Activated T-helper 17 cell treated with anti-CD3 and anti-CD28 coated beads, Interleukin-2, amount 50 U/mL, for 72 hours (primary cell): ENCODE results near the gene TMBIM1. TPM values are rescaled to one million over a fixed set of nuclear protein-coding genes. Genes with fewer than 3 reads are reported as not detected.

Source experiments
- ATAC-seq: fragments of 150-1000 bp; cut with Tn5 transposase; replicated peaks from 2 replicates; pipeline ENCODE4 v1.10.0; 2021; ENCODE audit warnings: mild to moderate bottlenecking, moderate library complexity
- H3K27ac Mint-ChIP-seq: one replicate; pipeline ENCODE4 v1.8.0; 2022; ENCODE audit warnings: mixed read lengths
- H3K27me3 Mint-ChIP-seq: one replicate; pipeline ENCODE4 v1.8.0; 2022; ENCODE audit warnings: mixed read lengths
- H3K36me3 Mint-ChIP-seq: one replicate; pipeline ENCODE4 v1.8.0; 2022; ENCODE audit warnings: low read depth, mild to moderate bottlenecking, mixed read lengths
- H3K4me1 Mint-ChIP-seq: one replicate; pipeline ENCODE4 v1.8.0; 2022; ENCODE audit warnings: mixed read lengths
- H3K4me3 Mint-ChIP-seq: one replicate; pipeline ENCODE4 v1.8.0; 2022; ENCODE audit warnings: mild to moderate bottlenecking, mixed read lengths
- H3K9me3 Mint-ChIP-seq: one replicate; pipeline ENCODE4 v1.8.0; 2022; ENCODE audit warnings: mixed read lengths
- total RNA-seq, 2 donors: library from RNA; stranded (reverse); gene quantifications; one replicate each; pipeline ENCODE4 v1.2.3, GENCODE V29; 2022

TMBIM1 gene
- total RNA-seq, 2 donors from 2014 or later, result 50.9 to 62.0 TPM

DNA sequence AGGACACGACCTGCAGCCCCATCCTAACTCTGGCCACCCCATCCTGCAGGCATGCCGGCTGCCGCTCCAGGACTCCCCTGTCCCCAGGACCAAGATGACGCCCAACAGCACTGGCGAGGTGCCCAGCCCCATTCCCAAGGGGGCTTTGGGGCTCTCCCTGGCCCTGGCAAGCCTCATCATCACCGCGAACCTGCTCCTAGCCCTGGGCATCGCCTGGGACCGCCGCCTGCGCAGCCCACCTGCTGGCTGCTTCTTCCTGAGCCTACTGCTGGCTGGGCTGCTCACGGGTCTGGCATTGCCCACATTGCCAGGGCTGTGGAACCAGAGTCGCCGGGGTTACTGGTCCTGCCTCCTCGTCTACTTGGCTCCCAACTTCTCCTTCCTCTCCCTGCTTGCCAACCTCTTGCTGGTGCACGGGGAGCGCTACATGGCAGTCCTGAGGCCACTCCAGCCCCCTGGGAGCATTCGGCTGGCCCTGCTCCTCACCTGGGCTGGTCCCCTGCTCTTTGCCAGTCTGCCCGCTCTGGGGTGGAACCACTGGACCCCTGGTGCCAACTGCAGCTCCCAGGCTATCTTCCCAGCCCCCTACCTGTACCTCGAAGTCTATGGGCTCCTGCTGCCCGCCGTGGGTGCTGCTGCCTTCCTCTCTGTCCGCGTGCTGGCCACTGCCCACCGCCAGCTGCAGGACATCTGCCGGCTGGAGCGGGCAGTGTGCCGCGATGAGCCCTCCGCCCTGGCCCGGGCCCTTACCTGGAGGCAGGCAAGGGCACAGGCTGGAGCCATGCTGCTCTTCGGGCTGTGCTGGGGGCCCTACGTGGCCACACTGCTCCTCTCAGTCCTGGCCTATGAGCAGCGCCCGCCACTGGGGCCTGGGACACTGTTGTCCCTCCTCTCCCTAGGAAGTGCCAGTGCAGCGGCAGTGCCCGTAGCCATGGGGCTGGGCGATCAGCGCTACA lies 29.4 kb downstream of the TMBIM1 start:
- Mint-ChIP-seq H3K27me3 (no peaks in the 10 kb centered on the region), H3K4me3 (no peak overlapping the region), H3K9me3 (no peaks in the 10 kb centered on the region), H3K36me3 (peaks cover 44% of the 10 kb centered on the region), H3K4me1 (peaks cover 9% of the 10 kb centered on the region), H3K27ac (no peak overlapping the region)
- no peak for ATAC-seq

- H3K36me3 Mint-ChIP-seq, result peaks cover 44% of the 10 kb centered on the region
- H3K27ac Mint-ChIP-seq, result no peak overlapping the region
- H3K4me1 Mint-ChIP-seq, result peaks cover 13% of the 10 kb centered on the region
- no peak for ATAC-seq
- H3K27me3 Mint-ChIP-seq, result no peaks in the 10 kb centered on the region
- no peaks in the 10 kb centered on the region for H3K9me3 Mint-ChIP-seq
- H3K4me3 Mint-ChIP-seq, result no peak overlapping the region
These were observed 30.1 kb downstream of the TMBIM1 start for GRCh38 chr2:218262237-218262600.

DNA sequence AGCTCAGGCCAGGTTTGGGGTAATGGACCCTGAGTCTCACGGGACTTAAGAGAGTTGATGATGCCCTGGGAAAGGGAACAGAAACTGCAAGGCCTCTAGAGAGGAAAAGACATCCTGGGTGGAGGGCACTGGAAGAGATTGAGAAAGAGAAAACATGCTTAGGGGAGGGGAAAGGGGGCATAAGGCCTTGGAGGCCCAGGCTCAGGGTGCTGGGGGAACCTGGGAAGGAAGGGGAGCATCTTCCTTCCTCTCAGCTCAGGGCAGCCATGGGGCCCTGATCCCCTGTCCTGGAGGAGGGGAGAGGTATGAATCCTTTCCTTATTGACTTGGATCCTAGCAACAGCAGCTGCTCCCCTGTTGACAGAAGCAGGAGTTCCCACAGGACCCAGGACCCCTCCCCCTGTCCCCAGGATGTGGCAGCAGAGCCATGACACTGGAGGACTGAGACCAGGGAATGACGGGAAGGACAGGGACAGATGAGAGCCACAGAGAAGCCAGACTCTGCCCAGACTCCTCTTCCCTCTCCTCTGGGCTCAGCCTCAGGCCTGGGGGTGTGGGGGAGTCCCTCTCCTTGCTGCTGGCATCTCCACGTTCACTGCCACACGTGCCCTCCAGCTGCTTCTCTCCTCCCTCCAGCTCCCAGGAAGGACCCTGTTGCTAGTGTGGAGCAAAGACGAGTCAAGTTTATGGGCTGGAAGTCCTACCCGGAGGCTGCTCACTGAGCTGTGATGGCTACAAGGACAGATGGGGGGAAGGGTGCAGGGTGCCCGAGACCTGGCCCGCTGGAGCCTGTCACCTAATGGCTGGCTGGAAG lies 30.7 kb downstream of the TMBIM1 start:
- no peaks in the 10 kb centered on the region for H3K27me3 Mint-ChIP-seq
- H3K9me3 Mint-ChIP-seq, result no peaks in the 10 kb centered on the region
- H3K4me1 Mint-ChIP-seq, result peaks cover 12% of the 10 kb centered on the region
- peaks cover 39% of the 10 kb centered on the region for H3K36me3 Mint-ChIP-seq
- H3K4me3 Mint-ChIP-seq, result no peak overlapping the region
- no peak for ATAC-seq
- peak overlapping the region; percentile 54 for H3K27ac Mint-ChIP-seq

- Mint-ChIP-seq H3K36me3 (peaks cover 39% of the 10 kb centered on the region), H3K4me1 (peaks cover 12% of the 10 kb centered on the region), H3K27me3 (no peaks in the 10 kb centered on the region), H3K9me3 (no peaks in the 10 kb centered on the region), H3K4me3 (no peak within 1 kb of the TSS), H3K27ac (peak within 1 kb of the TSS; percentile 63)
- ATAC-seq, result no peak
These were observed 31.4 kb downstream of the TMBIM1 start, which contains the start of gene GPBAR1 for GRCh38 chr2:218260742-218261422. Gene GPBAR1 (plus strand): TSS chr2:218261015. CDS start chr2:218262725, 1,710 bp downstream.

DNA sequence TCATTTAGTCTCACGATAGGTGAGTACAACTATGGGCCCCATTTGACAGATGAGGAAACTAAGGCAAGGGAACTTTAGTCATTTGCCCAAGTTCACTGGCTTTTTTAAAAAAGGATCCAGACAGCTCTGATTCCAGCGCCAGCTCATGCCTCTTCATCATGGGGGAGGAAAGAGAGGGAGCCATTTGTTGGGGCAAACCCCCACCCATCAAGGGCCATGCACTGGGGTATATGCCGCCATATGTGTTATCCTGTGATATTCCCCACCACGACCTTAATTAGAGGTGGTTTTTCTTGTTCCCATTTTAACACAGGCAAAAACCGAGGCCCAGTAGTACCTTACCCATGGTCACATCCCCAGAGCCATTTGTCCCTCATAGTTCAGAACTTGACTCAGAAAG lies 32.1 kb downstream of the TMBIM1 start:
- no peaks in the 10 kb centered on the region for H3K9me3 Mint-ChIP-seq
- peak overlapping the region; percentile 63 for H3K27ac Mint-ChIP-seq
- no peak for ATAC-seq

GRCh38 chr2:218259099-218259961 lies 33.0 kb downstream of the TMBIM1 start:
- H3K36me3 Mint-ChIP-seq, result peaks cover 44% of the 10 kb centered on the region
- H3K27ac Mint-ChIP-seq, result peak overlapping the region; percentile 66
- H3K27me3 Mint-ChIP-seq, result no peaks in the 10 kb centered on the region
- ATAC-seq, result no peak
- no peaks in the 10 kb centered on the region for H3K9me3 Mint-ChIP-seq
- H3K4me3 Mint-ChIP-seq, result no peak overlapping the region
- peaks cover 12% of the 10 kb centered on the region for H3K4me1 Mint-ChIP-seq

More for the DNA sequence above, 32.1 kb downstream of the TMBIM1 start:
- Mint-ChIP-seq H3K4me3 (no peak overlapping the region), H3K4me1 (peaks cover 12% of the 10 kb centered on the region), H3K36me3 (peaks cover 40% of the 10 kb centered on the region), H3K27me3 (no peaks in the 10 kb centered on the region)

DNA sequence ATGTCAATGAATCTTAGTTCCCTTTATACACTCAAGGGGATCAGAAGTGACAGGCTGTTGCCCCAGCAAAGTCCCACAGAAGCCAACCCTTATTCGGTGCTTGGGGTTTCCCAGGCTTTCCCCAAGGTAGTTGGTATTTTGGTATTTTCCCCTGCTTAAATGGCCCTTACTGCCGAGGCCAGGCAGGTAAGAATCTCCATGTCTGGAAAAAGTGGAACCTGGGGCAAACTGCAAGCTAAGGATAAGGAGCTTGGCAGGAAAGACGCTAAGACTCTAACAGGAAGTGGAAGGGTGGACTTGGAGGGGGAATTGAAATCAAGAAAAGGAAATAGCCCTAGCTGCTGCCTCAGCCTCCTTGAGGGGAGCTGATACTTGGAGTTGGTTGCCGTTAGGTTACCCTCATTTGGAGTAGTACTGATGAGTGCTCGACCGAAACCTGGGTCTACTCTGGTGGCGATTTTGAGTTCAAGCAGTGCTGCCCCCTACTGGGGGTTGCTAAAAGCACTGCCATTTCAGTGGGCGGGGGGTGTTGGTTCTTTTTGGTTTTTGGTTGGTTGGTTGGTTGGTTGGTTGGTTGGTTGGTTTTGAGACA lies 34.8 kb downstream of the TMBIM1 start:
- peak overlapping the region; percentile 36 for H3K4me3 Mint-ChIP-seq
- peak overlapping the region; percentile 82 for H3K27ac Mint-ChIP-seq
- peaks cover 12% of the 10 kb centered on the region for H3K4me1 Mint-ChIP-seq
- H3K27me3 Mint-ChIP-seq, result no peaks in the 10 kb centered on the region
- peak; percentile 76 for ATAC-seq
- no peaks in the 10 kb centered on the region for H3K9me3 Mint-ChIP-seq
- peaks cover 47% of the 10 kb centered on the region for H3K36me3 Mint-ChIP-seq

DNA sequence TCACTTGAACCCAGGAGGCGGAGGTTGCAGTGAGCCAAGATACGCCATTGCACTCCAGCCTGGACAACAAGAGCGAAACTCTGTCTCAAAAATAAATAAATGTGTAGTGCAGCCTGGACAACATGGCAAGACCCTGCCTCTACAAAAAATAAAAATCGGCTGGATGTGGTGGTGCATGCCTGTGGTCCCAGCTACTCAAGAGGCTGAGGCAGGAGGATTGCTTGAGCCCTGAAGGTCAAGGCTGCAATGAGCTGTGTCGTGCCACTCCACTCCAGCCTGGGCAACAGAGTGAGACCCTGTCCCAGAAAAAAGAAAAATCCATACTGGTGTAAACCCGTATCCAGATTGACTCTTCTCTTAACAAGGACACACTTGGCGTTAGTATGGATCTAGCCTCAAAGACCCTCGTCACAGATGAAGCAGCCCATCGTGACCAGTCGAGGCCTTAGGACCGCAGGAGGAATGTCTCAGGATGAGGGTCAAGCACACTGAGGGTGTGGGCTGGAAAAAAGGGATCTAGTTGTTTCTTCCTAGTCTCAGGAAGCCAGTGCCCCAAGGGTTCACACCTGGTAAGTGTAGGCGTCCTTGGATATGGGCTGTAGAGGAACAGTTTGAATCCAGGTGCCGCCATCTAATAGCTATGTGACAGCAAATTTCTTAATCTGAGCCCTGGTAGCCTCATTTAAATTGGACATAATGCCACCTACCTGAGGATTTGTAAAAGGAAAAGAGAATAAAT lies 35.5 kb downstream of the TMBIM1 start:
- Mint-ChIP-seq H3K36me3 (peaks cover 54% of the 10 kb centered on the region), H3K9me3 (no peaks in the 10 kb centered on the region), H3K27me3 (no peaks in the 10 kb centered on the region), H3K4me3 (peak overlapping the region; percentile 36), H3K27ac (peak overlapping the region; percentile 82), H3K4me1 (peaks cover 12% of the 10 kb centered on the region)
- no peak for ATAC-seq

GRCh38 chr2:218255446-218255845 lies 36.9 kb downstream of the TMBIM1 start:
- ATAC-seq, result peak; percentile 63
- Mint-ChIP-seq H3K27me3 (no peaks in the 10 kb centered on the region), H3K27ac (peak overlapping the region; percentile 0), H3K36me3 (peaks cover 67% of the 10 kb centered on the region), H3K4me1 (peaks cover 12% of the 10 kb centered on the region), H3K4me3 (no peak overlapping the region), H3K9me3 (no peaks in the 10 kb centered on the region)

DNA sequence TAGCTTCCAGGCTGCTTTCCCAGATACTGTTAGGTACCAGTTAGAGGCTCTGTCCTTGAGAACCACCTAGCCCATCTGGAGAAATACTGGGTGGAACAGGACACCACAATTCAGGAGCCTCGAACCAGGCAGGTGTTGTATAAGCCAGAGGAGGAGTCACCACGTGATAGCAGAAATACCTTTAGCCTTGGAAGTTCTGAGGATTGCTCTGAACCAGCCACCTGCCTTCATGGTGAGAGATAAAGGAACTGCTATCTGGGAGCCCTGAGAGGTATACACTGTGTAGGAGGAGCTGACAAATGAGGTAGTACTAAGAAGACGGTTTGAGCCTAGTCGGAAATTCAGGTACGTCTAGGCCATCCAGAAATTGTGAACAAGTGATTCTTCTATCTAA lies 39.1 kb downstream of the TMBIM1 start:
- H3K36me3 Mint-ChIP-seq, result peaks cover 89% of the 10 kb centered on the region
- no peaks in the 10 kb centered on the region for H3K27me3 Mint-ChIP-seq
- ATAC-seq, result no peak
- peak overlapping the region; percentile 67 for H3K27ac Mint-ChIP-seq
- H3K4me3 Mint-ChIP-seq, result no peak overlapping the region
- no peaks in the 10 kb centered on the region for H3K9me3 Mint-ChIP-seq
- H3K4me1 Mint-ChIP-seq, result peaks cover 12% of the 10 kb centered on the region

DNA sequence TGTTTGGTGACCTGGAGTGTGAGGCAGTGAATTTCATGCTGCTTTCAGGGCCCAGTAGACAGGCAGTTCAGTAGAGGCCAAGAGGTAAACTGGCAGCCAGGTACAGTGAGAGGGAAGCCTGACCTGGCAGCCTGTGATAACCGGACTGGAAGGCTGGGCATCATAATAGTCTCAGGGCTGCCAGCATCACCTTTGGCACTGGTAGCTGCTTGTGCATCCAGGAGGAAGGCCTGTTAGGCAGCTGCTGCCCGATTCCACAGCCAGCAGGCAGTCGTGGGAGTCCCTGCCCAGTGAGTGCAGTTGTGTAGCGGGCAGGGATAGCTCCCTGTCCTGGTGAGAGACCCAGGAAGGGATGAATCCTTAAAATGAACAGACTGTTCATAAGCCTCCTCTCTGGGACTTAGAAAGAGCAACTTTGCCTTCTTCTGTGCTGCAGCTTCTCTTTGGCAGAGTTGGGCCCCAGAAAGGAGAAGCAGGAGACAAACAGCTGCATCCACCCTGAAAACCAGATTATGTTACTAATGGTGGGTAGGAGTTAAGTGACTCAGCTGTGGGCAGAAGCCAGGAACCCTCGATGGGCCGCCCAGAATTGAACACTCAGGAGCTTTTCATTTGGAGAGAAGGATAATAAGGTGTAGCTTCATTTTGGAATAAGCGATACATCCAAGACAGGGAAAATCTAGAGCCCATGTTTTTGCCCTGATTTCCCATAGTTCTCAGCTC lies 39.6 kb downstream of the TMBIM1 start:
- H3K9me3 Mint-ChIP-seq, result no peaks in the 10 kb centered on the region
- H3K27me3 Mint-ChIP-seq, result no peaks in the 10 kb centered on the region
- peak; percentile 26 for ATAC-seq
- H3K36me3 Mint-ChIP-seq, result peaks cover 93% of the 10 kb centered on the region
- no peak overlapping the region for H3K4me3 Mint-ChIP-seq
- H3K27ac Mint-ChIP-seq, result peak overlapping the region; percentile 67
- peaks cover 11% of the 10 kb centered on the region for H3K4me1 Mint-ChIP-seq

DNA sequence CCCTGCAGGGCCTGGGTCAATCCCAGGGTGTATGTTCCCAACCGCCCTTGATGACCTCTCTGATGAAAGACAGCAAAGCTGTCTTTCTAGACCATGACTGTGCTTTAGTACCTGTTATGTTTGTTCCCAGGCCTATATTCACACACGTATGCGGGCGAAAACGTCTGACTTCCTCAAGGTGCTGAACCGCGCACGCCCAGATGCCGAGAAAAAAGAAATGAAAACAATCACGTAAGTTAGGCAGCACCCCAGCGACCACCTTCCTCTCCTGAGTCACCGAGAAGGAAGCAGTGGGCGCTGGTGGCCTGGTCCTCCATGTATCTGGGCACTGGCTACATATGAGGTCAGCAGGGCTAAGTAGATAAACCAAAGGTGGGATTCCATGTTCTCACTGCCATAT lies 42.6 kb downstream of the TMBIM1 start:
- H3K4me3 Mint-ChIP-seq, result no peak overlapping the region
- H3K36me3 Mint-ChIP-seq, result peaks cover 100% of the 10 kb centered on the region
- H3K27ac Mint-ChIP-seq, result peak overlapping the region; percentile 41
- ATAC-seq, result no peak
- H3K4me1 Mint-ChIP-seq, result peaks cover 6% of the 10 kb centered on the region
- H3K27me3 Mint-ChIP-seq, result no peaks in the 10 kb centered on the region
- H3K9me3 Mint-ChIP-seq, result no peaks in the 10 kb centered on the region
